Mucosa of descending colon (tissue), 3 donors: ENCODE measurements around the gene VPS33A. TPM values are rescaled to one million over a fixed set of nuclear protein-coding genes. Genes with fewer than 3 reads are reported as not detected.

ENCODE experiments used
- ATAC-seq: fragments of 200-7000 bp; cut with Tn5 transposase; one replicate; pipeline ENCODE4 v1.9.1; 2020; ENCODE audit warnings: mild to moderate bottlenecking, moderate library complexity
- DNase-seq, 3 donors: peaks; one replicate each; pipeline ENCODE4 v3.0.0-alpha.2; 2020
- H3K36me3 ChIP-seq: fragments of 200-600 bp; one replicate; pipeline ENCODE4 v1.8.0; 2021; ENCODE audit warnings: low read depth, mild to moderate bottlenecking
- H3K4me1 ChIP-seq: fragments of 200-600 bp; one replicate; pipeline ENCODE4 v1.8.0; 2021; ENCODE audit warnings: low read depth, mild to moderate bottlenecking
- H3K4me3 ChIP-seq: fragments of 200-600 bp; one replicate; pipeline ENCODE4 v1.8.0; 2021; ENCODE audit warnings: mild to moderate bottlenecking
- H3K9me3 ChIP-seq: fragments of 200-600 bp; one replicate; pipeline ENCODE4 v1.8.0; 2021; ENCODE audit warnings: mild to moderate bottlenecking
- CTCF ChIP-seq: fragments of 200-600 bp; IDR thresholded peaks from one replicate; pipeline ENCODE4 v1.8.0; 2022; ENCODE audit warnings: antibody characterized with exemption, mild to moderate bottlenecking
- intact Hi-C, 2 donors: fragments of 100-400 bp; cut with DNase I in 1 of 2; cut with micrococcal nuclease in 1 of 2; formaldehyde crosslinking; loops; one replicate each; pipeline versions ENCODE4 v1.11.0 to v1.11.1; 2022; cut with DNase I, micrococcal nuclease
- total RNA-seq, 3 donors: library from RNA; stranded (reverse); fragmentation: NEBNext Ultra II Directional in 2 of 3; extraction: Animal tissue kit (Norgen Biotek cat#: 25700) in 2 of 3; gene quantifications; one replicate each; pipeline versions ENCODE4 v1.2.1 to v1.2.4, GENCODE V29; 2021 to 2023
- donor health status: DM: no; HTN: no; CAD: no; lungs with moderate emphysema.
- donor health status: DM: no; HTN: no; CAD: no.
- donor health status: DM: no; HTN: yes; CAD: no.

The VPS33A gene
- total RNA-seq, 3 donors from 2014 or later: 19.5 to 22.8 (median 22.4) TPM

DNA sequence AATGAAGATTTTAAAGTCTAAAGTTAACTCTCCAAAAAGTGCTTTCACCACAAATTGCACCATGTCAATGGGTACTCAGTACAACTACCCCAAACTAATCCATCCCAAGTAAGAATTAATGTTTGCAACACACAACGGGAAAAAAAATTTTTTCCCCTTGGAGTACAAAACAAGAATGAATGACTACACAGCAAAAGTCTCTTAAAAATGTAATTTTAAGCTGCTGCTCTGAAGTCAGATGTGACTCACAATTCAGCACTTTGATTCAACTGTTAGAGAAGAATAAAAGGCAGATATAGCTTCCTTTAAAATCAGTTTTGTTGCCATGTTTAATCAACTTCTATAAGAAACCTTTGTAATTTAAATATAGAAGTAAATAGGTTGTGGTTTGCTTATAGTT, 42.5 kb upstream of the VPS33A start:
- TF ChIP-seq CTCF: no peak
- no peaks in the 10 kb centered on the region for H3K4me1 ChIP-seq
- DNase-seq (no peak), ATAC-seq (no peak)
- H3K9me3 ChIP-seq: no peaks in the 10 kb centered on the region
- H3K36me3 ChIP-seq: no peaks in the 10 kb centered on the region
- intact Hi-C loops: no loop called here
- no peak overlapping the region for H3K4me3 ChIP-seq

DNA sequence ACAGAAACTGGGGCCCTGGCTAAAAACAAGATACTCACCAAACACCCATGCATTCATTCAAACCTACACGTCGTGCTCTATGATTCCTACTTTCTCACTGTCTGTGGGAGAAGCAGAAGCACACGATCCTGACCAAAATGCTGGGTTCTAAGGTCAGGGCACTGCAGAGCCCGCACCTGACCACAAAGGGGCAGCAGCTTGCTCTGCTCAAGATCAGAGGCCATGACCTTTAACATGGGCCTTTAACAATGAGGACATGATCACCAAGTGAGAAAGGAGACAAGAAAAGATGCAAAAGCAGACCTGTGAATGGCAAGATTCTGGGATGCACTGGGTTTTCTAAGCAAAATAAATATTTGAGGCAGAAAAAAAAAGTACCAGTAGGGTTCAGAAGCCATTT, 40.1 kb upstream of the VPS33A start:
- ATAC-seq (no peak), DNase-seq (no peak)
- intact Hi-C loops: no loop called here
- H3K4me3 ChIP-seq: no peak overlapping the region
- no peaks in the 10 kb centered on the region for H3K4me1 ChIP-seq
- TF ChIP-seq CTCF: no peak
- H3K9me3 ChIP-seq: no peaks in the 10 kb centered on the region
- H3K36me3 ChIP-seq: no peaks in the 10 kb centered on the region

GRCh38 chr12:122304924-122305323, 38.6 kb upstream of the VPS33A start:
- Histone ChIP-seq H3K4me1 (no peaks in the 10 kb centered on the region), H3K4me3 (no peak overlapping the region), H3K9me3 (no peaks in the 10 kb centered on the region), H3K36me3 (no peaks in the 10 kb centered on the region)
- intact Hi-C loops: no loop called here
- ATAC-seq (no peak), DNase-seq (no peak)
- no peak for TF ChIP-seq CTCF

DNA sequence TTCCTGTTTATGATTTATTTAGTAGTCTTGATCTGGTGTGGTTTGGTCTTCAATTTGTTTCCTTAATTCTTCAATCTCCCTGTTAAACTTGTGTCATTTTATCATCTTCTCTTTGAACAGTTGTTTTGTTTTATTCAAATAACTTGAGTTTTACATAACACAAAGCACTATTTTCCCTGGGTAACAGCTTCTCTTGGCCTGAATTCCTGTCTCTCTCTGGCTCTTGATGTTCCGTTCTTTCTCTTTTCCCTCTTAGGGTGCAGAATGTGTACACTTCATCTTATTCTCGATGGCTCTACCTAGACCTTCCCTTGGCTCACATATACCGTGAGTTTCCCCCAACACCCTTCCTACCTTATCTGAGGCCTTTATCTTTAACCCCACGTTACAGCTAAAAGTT, 36.8 kb upstream of the VPS33A start:
- H3K4me3 ChIP-seq: no peak overlapping the region
- intact Hi-C loops: no loop called here
- DNase-seq: no peak
- no peaks in the 10 kb centered on the region for H3K36me3 ChIP-seq
- TF ChIP-seq CTCF: no peak
- H3K9me3 ChIP-seq: no peaks in the 10 kb centered on the region
- no peaks in the 10 kb centered on the region for H3K4me1 ChIP-seq
- ATAC-seq: no peak

DNA sequence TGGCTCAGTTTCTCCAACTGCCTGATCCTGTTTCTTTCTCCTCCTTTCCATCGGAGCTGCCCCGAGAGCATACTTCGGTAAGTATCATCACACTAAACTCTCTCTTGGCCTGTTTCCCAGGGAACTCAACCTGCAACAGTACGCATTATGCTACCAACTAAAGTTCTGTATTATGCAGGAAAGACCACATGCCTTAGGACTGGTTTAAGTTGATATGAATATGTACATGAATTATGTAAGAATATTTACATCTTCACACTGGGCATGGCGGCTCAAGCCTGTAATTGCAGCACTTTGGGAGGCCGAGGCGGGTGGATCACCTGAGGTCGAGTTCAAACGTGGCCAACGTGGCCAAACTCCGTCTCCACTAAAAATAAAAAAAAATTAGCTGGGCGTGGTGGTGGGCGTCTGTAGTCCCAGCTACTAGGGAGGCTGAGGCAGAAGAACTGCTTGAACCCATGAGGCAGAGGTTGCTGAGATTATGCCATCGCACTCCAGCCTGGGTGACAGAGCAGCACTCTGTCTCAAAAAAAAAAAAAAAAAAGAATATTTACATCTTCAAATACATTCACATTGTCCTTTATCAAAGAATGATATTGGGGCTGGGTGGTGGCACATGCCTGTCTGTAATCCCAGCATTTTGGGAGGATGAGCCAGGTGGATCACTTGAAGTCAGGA, 31.9 kb upstream of the VPS33A start:
- DNase-seq (no peak), ATAC-seq (no peak)
- intact Hi-C loops: no loop called here
- no peaks in the 10 kb centered on the region for H3K36me3 ChIP-seq
- no peak overlapping the region for H3K4me3 ChIP-seq
- no peaks in the 10 kb centered on the region for H3K9me3 ChIP-seq
- no peak for TF ChIP-seq CTCF
- no peaks in the 10 kb centered on the region for H3K4me1 ChIP-seq

- intact Hi-C loops: no loop called here
- TF ChIP-seq CTCF: no peak
- no peak overlapping the region for H3K4me3 ChIP-seq
- H3K9me3 ChIP-seq: no peaks in the 10 kb centered on the region
- ATAC-seq: no peak
- no peak for DNase-seq
- H3K36me3 ChIP-seq: no peaks in the 10 kb centered on the region
- no peaks in the 10 kb centered on the region for H3K4me1 ChIP-seq
Observed at GRCh38 chr12:122297494-122297893, 31.2 kb upstream of the VPS33A start.
